ENCODE measurements around the gene DDX1.

The DDX1 gene

DNA sequence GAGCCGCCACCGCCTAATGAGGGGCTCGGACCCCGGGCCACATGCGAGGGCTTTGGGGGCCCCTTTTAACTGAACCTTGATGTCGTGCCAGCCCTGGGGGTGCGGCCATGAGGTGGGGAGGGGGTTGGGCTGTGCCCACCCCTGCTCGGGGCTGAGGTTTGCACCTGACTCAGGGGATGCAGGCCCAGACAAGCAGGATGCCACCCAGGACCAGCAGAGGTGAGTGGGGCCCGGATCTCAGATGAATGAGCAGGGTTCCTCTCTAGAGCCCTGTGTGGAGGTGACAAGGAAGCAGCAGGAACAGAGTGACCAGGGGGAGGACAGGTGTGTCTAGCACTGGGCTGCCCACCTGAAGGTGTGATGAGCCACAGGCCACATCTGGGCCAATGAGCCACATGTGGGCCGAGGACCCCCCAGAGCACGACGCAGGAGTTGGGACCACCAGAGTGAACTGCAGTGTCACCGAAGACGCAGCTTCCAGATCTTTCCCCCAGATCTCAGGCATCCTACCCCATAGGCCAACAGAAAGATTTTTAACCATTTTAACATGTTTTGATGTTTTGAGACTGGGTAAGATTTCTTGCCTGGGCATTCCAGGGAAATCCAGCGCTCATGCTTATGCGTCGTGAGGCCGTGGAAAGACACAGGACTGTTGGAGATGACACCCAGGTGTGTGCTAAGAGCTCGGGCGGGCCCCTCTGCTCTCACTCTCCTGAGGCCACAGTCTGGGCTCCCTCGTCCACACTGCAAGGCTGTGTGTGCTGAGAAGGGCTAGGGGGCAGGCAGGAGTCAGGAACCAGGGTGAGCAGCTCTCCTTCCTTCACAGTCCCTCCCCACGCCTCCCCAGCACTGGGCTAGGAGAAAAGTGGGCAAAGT lies 73.6 kb downstream of the DDX1 start:
- no peak for DNase-seq

- DNase-seq = no peak
Observed at GRCh38 chr2:15665943-15666460, 74.3 kb downstream of the DDX1 start.

GRCh38 chr2:15666861-15667808 lies 75.5 kb downstream of the DDX1 start:
- no peak for DNase-seq

DNA sequence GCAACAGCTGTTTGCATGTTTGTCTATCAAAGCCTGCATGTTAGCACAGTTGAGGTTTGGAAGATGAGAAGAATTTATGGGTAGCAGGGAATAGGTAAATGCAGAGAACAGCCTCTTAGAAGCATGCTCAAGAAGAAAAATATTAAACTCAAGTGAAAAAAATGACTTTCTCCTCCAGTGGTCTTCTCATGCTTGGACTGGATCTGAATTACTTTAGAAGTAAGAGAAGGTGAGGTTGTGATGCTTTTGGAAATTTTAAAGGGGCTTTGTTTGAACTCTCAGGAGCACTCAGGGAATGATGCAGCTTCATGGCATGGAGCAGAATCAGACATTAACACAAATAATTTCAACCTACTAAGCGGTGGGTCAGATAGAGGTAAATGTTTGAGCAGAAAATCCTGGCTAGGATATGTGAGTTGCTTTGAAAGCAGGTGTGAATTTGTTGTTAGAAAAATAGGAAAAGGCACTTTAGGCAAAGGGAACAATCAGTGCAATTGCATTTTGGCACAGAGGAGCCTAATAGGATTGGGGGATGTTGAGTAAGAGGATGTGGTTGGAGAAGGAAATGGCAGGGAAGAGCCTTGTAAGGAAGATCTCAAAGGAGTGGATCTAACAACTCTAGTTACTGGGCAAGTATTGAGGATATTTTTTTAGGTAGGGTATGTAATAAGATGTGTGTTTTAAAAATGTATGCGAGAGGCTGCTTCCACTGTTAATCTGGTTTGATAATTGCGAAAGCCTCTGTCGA lies 76.3 kb downstream of the DDX1 start:
- no peak for DNase-seq

DNA sequence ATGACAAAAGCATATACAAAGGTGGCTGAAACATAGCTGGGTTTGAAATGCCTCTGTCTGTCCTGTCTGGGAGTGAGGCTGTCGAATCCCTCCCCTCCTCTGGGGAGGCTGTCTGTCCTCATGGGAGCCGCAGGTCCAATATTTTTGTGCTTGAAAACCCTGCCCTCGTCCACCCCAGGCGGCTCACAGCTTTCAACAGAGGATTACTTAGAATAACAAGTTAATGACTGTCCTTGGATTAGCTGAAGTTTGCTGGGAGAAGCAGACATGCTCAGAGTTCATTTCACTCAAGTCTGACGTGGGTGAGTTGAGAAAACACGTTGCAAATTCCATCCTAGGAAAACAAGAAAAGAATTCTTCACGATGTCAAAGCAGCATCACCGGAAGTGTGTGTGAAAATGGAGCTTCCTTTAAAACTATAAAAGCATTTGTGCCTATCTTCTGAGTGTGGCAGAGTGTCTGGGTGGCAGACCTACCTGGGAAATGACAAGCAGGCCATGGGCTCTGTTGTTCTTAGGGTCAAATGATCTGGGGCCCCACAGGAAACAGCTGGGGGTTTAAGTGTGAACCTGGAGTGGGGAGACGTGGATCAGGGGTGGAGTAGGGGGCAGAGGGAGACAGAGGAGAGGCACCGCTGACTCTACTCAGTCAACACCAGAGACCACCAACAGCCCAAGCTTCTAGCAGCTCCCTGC lies 77.1 kb downstream of the DDX1 start:
- DNase-seq = no peak

DNA sequence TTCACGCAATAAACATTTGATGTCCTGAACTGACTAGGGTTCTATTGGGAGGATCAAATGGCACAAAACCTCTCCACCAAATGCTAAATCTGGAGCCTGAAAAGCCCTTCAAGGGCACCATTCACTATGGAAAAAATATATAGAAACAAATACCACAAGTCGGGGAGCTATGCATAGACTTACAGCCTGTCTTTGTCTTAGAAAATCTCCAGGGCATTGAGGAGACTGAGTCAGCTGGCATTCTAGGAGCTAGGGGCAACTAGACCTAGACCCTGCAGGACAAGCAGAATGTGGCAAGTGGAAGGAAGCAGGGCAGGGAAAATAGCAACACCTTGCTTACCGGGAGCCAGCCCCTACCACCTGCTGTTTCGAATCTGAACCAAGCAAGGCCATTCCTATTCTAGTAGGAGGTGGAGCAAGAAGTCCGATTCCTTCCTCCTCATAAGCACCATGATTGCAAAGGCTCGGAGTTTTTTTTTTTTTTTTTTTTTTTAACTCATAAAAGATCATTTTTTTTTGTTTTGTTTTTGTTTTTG lies 77.8 kb downstream of the DDX1 start:
- DNase-seq = no peak

DNA sequence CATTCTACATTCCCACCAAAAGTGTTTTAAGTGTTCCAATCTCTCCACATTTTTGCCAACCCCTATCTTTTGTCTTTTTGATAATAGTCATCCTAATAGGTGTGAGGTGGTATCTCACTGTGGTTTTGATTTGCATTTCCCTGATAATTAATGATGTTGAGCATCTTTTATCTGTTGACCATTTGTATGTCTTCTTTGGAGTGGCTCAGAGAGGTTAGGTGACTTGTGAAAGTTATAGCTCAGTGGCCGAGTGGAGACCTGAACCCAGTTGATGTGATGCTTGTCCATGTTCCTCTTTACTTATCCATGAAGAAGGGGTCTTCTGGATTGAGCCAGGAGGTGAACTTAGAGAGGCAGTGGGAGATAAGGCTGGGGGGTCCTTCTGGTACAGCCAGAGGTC lies 78.8 kb downstream of the DDX1 start:
- DNase-seq = no peak

GRCh38 chr2:15670981-15671380 lies 79.3 kb downstream of the DDX1 start:
- no peak for DNase-seq

DNA sequence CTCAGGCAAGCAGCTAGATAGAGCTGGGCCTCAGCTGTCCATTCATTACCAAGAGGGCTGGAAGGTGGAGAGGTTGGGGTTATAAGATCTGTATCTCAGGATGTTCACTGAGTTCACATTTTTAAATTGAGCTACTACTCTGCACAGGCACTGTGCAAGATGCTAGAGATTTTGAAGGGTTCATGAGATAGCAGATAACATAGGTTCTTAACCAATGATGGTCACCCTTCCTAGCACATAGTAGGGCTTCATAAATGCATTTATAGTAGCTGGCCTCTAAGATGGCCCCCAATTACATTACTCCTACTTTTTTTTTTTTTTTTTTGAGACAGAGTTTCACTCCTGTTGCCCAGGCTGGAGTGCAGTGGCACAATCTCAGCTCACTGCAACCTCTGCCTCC lies 79.7 kb downstream of the DDX1 start:
- DNase-seq = no peak

DNA sequence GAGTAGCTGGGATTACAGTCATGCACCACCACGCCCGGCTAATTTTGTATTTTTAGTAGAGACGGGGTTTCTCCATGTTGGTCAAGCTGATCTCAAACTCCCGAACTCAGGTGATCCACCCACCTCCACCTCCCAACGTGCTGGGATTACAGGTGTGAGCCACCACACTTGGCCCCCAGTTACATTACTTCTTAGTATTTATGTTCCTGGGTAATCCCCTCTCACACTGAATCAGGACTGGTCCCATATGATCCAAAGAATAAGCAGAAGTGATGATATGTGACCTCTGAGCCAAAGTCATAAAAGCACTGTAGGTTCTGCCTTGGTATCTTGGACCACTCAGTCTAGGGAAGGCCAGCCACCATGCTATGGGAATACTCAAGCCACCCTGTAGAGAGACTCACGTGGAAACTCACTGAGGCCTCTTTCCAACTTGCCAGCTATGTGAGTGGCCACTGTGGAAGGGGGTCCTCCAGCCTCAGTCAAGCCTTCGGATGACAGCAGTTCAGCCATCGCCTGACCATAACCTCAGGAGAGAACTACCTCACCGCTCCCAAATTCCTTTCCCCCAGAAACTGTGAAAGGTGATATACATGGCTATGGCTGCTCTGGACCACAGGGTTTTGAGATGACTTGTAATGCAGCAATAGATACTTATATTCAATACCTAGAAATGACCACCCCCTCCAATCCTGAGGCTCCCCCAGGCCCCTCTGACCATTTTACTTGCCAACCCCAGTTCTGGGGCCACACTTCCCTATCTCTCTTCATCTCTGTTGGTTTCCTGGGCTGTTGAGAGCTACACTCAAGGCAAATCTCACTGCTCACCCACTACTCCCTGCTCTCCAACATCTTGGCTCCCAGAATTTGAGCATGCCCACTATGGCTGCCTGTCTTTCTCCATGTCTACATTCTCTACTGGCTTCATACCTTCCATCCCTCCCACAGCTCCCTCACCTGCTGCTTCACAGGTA lies 80.5 kb downstream of the DDX1 start:
- no peak for DNase-seq

DNA sequence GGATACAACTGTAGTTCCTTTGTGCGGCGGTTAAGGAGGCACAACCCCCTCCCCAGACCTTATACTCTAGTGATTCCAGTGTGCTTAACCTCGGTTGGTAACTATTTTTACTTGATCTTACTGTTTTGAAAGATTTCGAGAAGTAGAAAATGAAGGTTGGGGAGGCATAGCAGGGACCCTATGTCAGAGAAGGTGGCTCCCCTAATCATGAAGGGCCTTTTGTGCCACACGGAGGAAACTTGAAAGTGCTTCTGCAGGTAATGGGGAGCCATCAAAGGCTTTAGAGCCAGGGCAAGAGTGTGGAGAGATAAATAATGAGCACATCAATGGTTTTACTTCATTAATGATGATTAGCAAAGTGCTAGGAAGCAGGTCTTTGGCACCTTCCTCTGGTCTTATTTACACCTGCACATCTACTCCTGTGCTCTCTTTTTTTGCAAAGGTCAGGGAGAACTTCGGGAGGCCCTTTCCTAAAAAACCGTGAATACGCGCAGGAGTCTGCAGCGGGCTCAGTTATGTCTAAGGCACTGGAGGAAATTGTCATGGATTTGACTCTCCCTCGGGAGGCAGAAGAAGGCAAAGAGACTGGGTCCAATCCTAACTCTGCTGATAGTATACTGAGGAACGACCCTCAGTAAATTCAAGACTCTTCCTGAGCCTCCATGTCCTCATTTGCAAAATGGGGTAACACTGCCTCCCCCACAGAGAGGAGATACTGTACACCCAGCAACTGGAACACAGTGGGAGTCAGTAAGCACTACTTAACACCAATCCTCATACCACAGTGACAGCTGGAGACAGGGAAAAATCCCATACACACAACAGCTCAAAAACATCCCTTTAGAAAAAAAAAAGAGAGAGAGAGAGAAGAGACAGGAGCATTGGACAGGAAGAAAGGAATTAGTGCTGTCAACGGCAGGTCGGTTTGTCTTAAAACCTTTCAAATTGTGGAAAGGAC lies 81.6 kb downstream of the DDX1 start:
- no peak for DNase-seq

GRCh38 chr2:15673919-15674636 lies 82.4 kb downstream of the DDX1 start:
- DNase-seq = no peak

DNA sequence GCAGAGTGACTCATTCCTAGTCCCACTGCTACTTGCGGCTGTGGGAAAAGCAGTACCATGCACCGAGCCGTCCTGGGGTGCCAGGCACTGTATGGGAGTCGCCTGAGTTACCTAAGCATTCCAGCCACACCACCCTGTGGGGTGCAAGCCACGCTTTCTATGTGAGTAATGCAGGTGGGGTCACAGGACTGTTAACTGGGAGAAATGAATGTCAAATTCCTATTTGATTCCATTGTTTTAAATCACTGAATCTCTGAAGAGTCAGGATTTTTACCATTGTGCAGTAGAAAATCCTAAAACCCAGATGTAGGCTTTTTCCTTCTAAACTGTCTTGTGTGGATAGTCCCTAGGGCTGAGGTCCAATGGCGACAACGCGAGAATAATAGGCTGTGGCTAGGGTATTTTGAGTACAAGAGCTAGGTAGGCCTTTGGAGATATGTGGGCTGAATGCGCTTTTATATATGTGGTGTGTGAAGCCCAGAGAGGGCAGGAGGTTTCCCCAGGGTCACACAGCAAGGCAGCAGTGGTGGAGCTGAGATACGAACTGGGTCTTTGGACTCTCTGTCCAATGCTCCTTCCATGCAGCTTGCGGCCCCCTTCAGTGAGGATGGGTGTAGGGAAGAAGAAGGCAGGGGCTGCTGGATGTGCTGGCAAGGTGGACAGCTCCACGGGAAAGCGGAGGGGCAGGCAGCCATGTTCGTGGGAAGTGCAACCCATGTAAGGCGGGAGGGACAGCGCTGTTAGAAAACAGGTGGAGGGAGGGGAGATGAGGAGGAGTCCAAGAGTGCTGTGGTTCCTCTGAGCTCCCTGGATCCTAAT lies 83.2 kb downstream of the DDX1 start:
- DNase-seq = no peak

- DNase-seq = no peak
Observed at GRCh38 chr2:15675456-15676195, 84.0 kb downstream of the DDX1 start.

GRCh38 chr2:15677141-15677843 lies 85.6 kb downstream of the DDX1 start:
- no peak for DNase-seq

DNA sequence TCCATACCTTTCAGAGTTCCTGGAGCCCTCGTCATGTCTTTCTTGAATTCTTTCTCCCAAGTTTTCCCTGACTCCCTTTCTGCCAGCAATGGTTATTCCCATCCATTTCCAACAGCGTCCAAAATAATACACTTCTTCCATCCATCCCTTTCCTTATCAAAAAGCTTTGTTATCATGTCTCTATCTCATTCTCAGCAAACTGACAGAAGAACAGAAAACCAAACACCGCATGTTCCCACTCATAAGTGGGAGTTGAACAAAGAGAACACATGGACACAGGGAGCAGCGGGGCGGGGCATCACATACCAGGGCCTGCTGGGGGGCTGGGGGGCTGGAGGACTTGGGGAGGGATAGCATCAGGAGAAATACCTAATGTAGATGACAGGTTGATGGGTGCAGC lies 86.7 kb downstream of the DDX1 start:
- no peak for DNase-seq
